Occipital lobe (tissue), 1 donor: ENCODE measurements around the gene SEC11C. TPM values are rescaled to one million over a fixed set of nuclear protein-coding genes. Genes with fewer than 3 reads are reported as not detected.

Experiments used
- total RNA-seq: library from RNA; depleted of rRNA; stranded (reverse); fragments of >200 nt; gene quantifications from one replicate; pipeline ENCODE4 v1.2.3, GENCODE V29; 2014

The SEC11C gene
- total RNA-seq, 1 donor from 2014 or later, result 56.0 TPM

Other genes starting within 250 kb of the SEC11C start
- gene GRP, start 80.3 kb downstream of the SEC11C start, total RNA-seq, result 9.4 TPM
- not detected for gene RAX, start 133.6 kb downstream of the SEC11C start, total RNA-seq
- gene CPLX4, start 178.8 kb downstream of the SEC11C start, total RNA-seq, result not detected
- gene LMAN1, start 219.4 kb downstream of the SEC11C start, total RNA-seq, result 52.6 TPM